ENCODE data around the gene MYOM1. TPM values are rescaled to one million over a fixed set of nuclear protein-coding genes. Genes with fewer than 3 reads are reported as not detected.

Gene MYOM1
- total RNA-seq, 1 experiment from 2014 or later = 0.37 TPM

DNA sequence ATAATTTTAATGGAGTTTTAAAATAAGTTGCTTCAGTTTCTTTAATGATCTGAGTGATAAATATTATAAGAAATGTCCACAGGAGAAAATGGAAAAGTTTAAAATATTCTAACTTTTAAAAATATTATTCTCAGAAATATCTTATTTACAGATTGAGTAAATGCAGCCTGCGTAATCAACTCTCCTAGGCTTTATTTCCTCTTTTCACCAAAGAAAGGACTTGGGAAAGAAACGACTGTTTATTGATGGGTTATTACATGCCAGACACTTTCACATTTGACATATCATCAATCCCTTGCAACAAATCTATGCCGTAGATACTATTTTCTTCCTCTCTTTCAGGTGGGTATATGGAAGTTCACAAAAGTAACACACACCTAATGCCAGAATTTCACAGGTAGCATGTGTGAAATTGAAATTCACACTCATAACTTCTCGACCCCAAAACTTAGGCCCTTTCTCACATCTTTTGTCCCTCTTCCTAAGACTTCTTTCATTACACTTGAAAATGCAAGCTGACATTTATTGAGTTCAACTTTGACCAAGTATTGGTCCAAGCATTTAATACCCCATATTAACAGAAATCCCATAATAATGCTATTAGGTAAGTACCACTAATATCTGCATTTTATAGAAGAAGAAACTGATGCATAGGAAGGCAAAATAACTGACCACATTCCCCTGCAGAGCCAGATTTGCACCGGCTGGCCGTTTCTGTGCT lies 49.2 kb downstream of the MYOM1 start:
- no peak overlapping the region for H3K27ac ChIP-seq (ENCODE audit: low read depth, low read length, poor library complexity, severe bottlenecking)
- H3K36me3 ChIP-seq (ENCODE audit: insufficient read depth, low read length, poor library complexity, severe bottlenecking) = no peaks in the 10 kb centered on the region
- ChIA-PET POLR2A (ENCODE audit: low non-redundant PET) (interaction anchor here (0.7 kb wide), 1 partner anchor 1592 kb away, joined by 3 read pairs; no protein-coding TSS in a partner anchor), CTCF (no interaction called here)
- no peak for DNase-seq (ENCODE audit: low spot score)
- TF ChIP-seq, protein P1, sequence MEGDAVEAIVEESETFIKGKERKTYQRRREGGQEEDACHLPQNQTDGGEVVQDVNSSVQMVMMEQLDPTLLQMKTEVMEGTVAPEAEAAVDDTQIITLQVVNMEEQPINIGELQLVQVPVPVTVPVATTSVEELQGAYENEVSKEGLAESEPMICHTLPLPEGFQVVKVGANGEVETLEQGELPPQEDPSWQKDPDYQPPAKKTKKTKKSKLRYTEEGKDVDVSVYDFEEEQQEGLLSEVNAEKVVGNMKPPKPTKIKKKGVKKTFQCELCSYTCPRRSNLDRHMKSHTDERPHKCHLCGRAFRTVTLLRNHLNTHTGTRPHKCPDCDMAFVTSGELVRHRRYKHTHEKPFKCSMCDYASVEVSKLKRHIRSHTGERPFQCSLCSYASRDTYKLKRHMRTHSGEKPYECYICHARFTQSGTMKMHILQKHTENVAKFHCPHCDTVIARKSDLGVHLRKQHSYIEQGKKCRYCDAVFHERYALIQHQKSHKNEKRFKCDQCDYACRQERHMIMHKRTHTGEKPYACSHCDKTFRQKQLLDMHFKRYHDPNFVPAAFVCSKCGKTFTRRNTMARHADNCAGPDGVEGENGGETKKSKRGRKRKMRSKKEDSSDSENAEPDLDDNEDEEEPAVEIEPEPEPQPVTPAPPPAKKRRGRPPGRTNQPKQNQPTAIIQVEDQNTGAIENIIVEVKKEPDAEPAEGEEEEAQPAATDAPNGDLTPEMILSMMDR (conservative IDR thresholded peaks at IDR 0.05; ENCODE audit: low read depth, low read length) = no peak
- no peak for TF ChIP-seq EZH2 (IDR thresholded peaks at IDR 0.05; ENCODE audit: borderline replicate concordance, low read depth, low read length, poor library complexity, severe bottlenecking)
- H3K4me3 ChIP-seq (ENCODE audit: low read depth, low read length, poor library complexity, severe bottlenecking) = no peak overlapping the region
- H3K9me3 ChIP-seq (ENCODE audit: low read depth, low read length, poor library complexity, severe bottlenecking) = no peaks in the 10 kb centered on the region
- no peaks in the 10 kb centered on the region for H3K27me3 ChIP-seq (replicated peaks; ENCODE audit: insufficient read depth, low read depth, low read length, poor library complexity)
- intact Hi-C loops (cut with micrococcal nuclease; ENCODE audit: unreplicated experiment) = no loop called here
- no TSS peak for BruUV-seq (replicated peaks)
- peaks cover 4% of the 10 kb centered on the region for H3K4me1 ChIP-seq (ENCODE audit: insufficient read depth, low read length, poor library complexity, severe bottlenecking)

DNA sequence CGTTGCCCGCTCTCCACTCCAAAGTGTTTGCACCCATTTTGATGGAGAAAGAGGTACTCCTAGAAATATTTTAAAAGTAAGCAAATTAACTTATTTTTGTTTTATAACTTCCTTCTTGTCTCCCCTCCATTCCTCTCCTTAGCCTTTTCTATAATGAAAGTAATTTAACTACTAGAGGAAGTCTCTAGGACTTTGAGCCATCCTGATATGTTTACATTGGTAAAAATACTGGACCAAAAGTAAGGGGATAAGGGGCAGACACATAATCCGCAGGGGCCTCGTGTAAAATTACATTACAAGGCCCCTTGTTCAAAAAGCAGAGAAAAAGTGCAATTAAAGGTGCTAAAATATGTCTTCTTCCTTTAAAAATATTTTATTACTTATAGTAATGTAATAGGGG lies 55.4 kb downstream of the MYOM1 start:
- DNase-seq (ENCODE audit: low spot score) = no peak
- H3K27ac ChIP-seq (ENCODE audit: low read depth, low read length, poor library complexity, severe bottlenecking) = no peak overlapping the region
- no peak for TF ChIP-seq EZH2 (IDR thresholded peaks at IDR 0.05; ENCODE audit: borderline replicate concordance, low read depth, low read length, poor library complexity, severe bottlenecking)
- TF ChIP-seq, protein P1 (conservative IDR thresholded peaks at IDR 0.05; ENCODE audit: low read depth, low read length) = no peak
- no peak overlapping the region for H3K4me3 ChIP-seq (ENCODE audit: low read depth, low read length, poor library complexity, severe bottlenecking)
- no peaks in the 10 kb centered on the region for H3K36me3 ChIP-seq (ENCODE audit: insufficient read depth, low read length, poor library complexity, severe bottlenecking)
- intact Hi-C loops (cut with micrococcal nuclease; ENCODE audit: unreplicated experiment) = no loop called here
- BruUV-seq (replicated peaks) = no TSS peak
- ChIA-PET POLR2A (ENCODE audit: low non-redundant PET) (no interaction called here), CTCF (no interaction called here)
- no peaks in the 10 kb centered on the region for H3K9me3 ChIP-seq (ENCODE audit: low read depth, low read length, poor library complexity, severe bottlenecking)
- H3K27me3 ChIP-seq (replicated peaks; ENCODE audit: insufficient read depth, low read depth, low read length, poor library complexity) = no peaks in the 10 kb centered on the region
- no peaks in the 10 kb centered on the region for H3K4me1 ChIP-seq (ENCODE audit: insufficient read depth, low read length, poor library complexity, severe bottlenecking)

DNA sequence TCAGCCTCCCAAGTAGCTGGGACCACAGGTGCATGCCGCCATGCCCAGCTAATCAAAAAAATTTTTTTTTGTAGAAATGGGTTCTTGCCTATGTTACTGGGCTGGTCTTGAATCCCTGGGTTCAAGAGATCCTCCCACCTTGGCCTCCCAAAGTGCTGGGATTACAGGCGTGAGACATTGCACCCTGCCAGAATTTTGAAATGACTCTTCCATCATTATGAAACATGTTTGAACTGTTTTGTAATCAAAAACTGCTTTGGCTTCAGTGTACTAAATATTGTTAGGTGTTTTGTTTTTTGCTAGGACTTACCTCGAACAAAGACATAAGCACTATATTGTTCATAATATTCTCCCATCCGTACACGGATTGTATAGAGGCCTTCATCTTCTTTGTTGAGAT lies 55.8 kb downstream of the MYOM1 start:
- POLR2A ChIA-PET (ENCODE audit: low non-redundant PET) = no interaction called here
- Histone ChIP-seq H3K4me3 (ENCODE audit: low read depth, low read length, poor library complexity, severe bottlenecking) (no peak overlapping the region), H3K36me3 (ENCODE audit: insufficient read depth, low read length, poor library complexity, severe bottlenecking) (no peaks in the 10 kb centered on the region), H3K4me1 (ENCODE audit: insufficient read depth, low read length, poor library complexity, severe bottlenecking) (no peaks in the 10 kb centered on the region), H3K27me3 (replicated peaks; ENCODE audit: insufficient read depth, low read depth, low read length, poor library complexity) (no peaks in the 10 kb centered on the region), H3K27ac (ENCODE audit: low read depth, low read length, poor library complexity, severe bottlenecking) (no peak overlapping the region), H3K9me3 (ENCODE audit: low read depth, low read length, poor library complexity, severe bottlenecking) (no peaks in the 10 kb centered on the region)
- CTCF ChIA-PET = no interaction called here
- TF ChIP-seq EZH2 (IDR thresholded peaks at IDR 0.05; ENCODE audit: borderline replicate concordance, low read depth, low read length, poor library complexity, severe bottlenecking) = no peak
- TF ChIP-seq, protein P1 (conservative IDR thresholded peaks at IDR 0.05; ENCODE audit: low read depth, low read length) = no peak
- DNase-seq (ENCODE audit: low spot score) = no peak
- intact Hi-C loops (cut with micrococcal nuclease; ENCODE audit: unreplicated experiment) = no loop called here
- no TSS peak for BruUV-seq (replicated peaks)
